ENCODE results near the gene STAT2. TPM values are rescaled to one million over a fixed set of nuclear protein-coding genes. Genes with fewer than 3 reads are reported as not detected.

The STAT2 gene
- total RNA-seq, 2 experiments from 2014 or later: 391 to 398 TPM

DNA sequence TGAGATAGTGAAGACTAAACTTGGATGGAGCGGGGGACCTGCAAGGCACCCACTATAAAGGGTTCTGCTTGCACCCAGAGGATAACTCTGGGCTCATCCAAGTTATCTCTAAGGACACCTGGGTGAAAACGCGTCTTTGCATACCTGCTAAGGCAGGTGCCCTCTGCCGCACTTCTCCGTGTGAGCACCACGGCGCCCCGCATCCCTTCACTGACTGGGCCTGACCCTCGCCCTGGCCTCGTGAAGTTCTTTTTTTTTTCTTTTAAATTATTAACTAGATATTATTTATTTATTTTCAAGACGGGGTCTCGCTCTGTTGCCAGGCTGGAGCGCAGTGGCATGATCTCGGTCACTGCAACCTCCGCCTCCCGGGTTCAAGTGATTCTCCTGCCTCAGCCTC is 22.7 kb upstream of the STAT2 start:
- ChIA-PET POLR2A (no interaction called here), CTCF (interaction anchor here (0.8 to 1.8 kb wide), 3 partner anchors 9 to 23 kb away, joined by 3 to 6 read pairs (median 5); partner anchors contain the start of gene STAT2)
- H3K27me3 Mint-ChIP-seq: no peaks in the 10 kb centered on the region
- no peak for DNase-seq
- H3K36me3 Mint-ChIP-seq (ENCODE audit: low read depth): no peaks in the 10 kb centered on the region
- no peak overlapping the region for H3K27ac Mint-ChIP-seq
- H3K4me3 Mint-ChIP-seq: no peak overlapping the region
- H3K9me3 Mint-ChIP-seq: no peaks in the 10 kb centered on the region
- no peaks in the 10 kb centered on the region for H3K4me1 Mint-ChIP-seq

DNA sequence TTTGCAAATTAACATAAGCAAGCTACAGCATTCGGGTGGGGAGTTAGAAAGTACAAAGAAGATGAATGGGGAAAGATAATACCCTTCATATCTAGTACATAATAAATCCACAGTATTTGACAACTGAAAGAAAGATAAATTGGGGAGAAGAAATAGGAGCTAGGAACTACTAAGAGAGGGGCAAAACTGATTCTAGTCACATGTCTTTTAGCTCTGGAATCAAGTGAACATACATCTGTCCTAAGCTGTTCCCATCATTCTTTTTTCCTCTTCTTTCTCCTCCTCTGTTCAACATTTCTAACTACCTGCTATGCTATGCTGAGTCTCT is 18.0 kb upstream of the STAT2 start:
- ChIA-PET POLR2A (no interaction called here), CTCF (interaction anchor here (1.0 to 1.9 kb wide), 2 partner anchors 8 to 12 kb away, joined by 3 to 5 read pairs; no protein-coding TSS in a partner anchor)
- Mint-ChIP-seq H3K4me3 (no peak overlapping the region), H3K4me1 (no peaks in the 10 kb centered on the region), H3K27ac (no peak overlapping the region), H3K27me3 (no peaks in the 10 kb centered on the region), H3K36me3 (ENCODE audit: low read depth) (no peaks in the 10 kb centered on the region), H3K9me3 (peaks cover 5% of the 10 kb centered on the region)
- DNase-seq: no peak

DNA sequence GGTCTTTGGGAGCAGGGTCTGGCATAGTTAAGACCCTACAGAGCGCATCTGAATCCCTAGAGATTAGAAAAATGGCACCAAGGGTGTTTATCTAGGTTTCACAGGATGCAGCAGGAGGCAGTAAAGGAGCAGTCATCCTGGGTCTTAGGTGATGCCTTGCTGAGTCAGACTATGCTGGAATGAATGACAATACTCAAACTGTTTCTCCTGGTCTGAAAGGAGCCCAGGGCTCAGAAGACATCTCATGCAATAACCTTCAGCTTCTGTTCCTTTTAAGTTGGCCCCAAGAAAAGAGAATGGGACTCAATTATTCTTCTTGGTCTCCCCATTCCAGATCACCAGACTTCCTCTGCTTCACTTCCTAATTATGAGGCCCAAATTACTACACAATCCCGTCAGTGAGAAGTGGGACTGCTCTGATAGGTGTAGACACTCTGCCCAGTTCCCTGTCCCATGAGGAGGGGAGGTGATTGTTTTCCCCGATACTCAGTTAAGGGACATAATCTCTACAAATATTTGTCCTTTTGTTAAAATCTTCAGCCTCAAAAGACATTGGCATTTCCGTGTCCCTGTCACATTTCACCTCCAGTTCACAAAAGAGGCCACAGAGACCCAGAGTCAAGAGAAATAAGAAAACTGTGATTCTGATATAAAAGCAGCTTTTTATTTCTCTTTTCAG is 17.5 kb upstream of the STAT2 start:
- Mint-ChIP-seq H3K9me3 (peaks cover 5% of the 10 kb centered on the region), H3K4me3 (no peak overlapping the region), H3K27ac (no peak overlapping the region), H3K4me1 (no peaks in the 10 kb centered on the region), H3K27me3 (no peaks in the 10 kb centered on the region), H3K36me3 (ENCODE audit: low read depth) (no peaks in the 10 kb centered on the region)
- CTCF ChIA-PET: interaction anchor here (1.0 to 1.9 kb wide), 3 partner anchors 9 to 71 kb away, joined by 3 to 5 read pairs (median 3); no protein-coding TSS in a partner anchor
- POLR2A ChIA-PET: no interaction called here
- no peak for DNase-seq

DNA sequence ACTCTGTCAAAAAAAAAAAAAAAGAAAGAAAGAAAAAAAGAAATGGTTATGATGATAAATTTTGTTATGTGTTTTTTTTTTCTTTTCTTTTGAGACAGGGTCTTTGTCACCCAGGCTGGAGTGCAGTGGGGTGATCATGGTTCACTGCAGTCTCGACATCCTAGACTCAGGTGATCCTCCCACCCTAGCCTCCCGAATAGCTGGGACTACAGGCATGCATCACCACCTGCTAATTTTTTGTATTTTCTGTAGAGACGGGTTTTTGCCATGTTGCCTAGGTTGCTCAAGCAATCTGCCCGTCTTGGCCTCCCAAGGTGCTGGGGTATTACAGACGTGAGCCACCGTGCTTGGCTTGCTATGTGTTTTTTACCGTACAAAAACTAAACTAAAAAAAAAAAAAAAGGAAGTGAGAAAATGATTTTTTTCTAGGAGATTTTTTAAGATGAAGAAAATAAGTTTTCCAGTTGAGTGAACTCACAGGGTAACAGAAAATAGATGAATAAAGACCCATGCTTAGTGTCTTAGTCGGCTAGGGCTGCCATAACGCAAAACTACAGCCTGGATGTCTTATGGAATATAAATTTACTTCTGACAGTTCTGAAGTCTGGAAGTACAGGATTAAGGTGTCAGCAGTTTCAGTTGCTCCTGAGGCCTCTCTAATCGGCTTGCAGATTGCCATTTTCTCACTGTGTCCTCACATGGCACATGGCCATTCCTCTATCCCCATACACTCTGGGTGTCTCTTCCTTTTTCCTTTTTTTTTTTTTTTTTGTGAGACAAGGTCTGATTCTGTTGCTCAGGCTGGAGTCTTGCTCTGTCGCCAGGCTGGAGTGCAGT is 15.9 kb upstream of the STAT2 start:
- peaks cover 5% of the 10 kb centered on the region for H3K9me3 Mint-ChIP-seq
- no peak overlapping the region for H3K4me3 Mint-ChIP-seq
- no peaks in the 10 kb centered on the region for H3K36me3 Mint-ChIP-seq (ENCODE audit: low read depth)
- CTCF ChIA-PET: interaction anchor here (0.8 to 1.0 kb wide), 3 partner anchors 10 to 73 kb away, joined by 3 read pairs; no protein-coding TSS in a partner anchor
- H3K27me3 Mint-ChIP-seq: peaks cover 7% of the 10 kb centered on the region
- H3K27ac Mint-ChIP-seq: no peak overlapping the region
- no peaks in the 10 kb centered on the region for H3K4me1 Mint-ChIP-seq
- POLR2A ChIA-PET: no interaction called here
- no peak for DNase-seq

DNA sequence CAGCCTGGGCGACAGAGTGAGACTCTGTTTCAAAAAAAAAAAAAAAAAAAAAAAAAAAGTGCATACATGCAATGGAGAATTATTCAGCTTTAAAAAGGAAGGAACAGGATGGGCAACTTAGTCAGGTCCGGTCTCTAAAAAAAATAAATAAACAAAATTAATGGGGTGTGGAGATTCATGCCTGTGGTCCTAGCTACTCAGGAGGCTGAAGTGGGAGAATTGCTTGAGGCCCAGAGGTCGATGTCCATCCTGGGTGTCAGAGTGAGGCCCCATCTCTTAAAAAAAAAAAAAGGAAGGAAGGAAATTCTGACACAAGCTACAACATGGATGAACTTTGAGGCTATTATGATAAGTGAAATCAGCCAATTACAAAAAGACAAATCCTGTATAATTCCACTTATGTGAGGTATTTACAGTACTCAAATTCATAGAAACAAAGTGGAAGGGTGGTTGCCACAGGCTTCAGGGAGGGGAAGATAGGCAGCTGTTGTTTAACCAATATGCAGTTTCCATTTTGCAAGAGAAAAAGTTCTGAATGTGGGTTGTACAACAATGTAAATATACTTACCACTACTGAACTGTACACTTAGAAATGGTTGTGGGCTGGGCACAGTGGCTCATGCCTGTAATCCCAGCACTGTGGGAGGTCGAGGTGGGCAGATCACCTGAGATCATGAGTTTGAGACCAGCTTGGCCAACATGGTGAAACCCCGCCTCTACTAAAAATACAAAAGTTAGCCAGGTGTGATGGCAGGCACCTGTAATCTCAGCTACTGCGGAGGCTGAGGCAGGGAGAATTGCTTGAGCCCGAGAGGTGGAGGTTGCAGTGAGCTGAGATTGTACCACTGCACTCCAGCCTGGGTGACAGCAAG is 15.1 kb upstream of the STAT2 start:
- no peak for DNase-seq
- Mint-ChIP-seq H3K4me1 (no peaks in the 10 kb centered on the region), H3K27me3 (peaks cover 9% of the 10 kb centered on the region), H3K4me3 (no peak overlapping the region), H3K27ac (no peak overlapping the region), H3K36me3 (ENCODE audit: low read depth) (no peaks in the 10 kb centered on the region), H3K9me3 (peaks cover 5% of the 10 kb centered on the region)
- CTCF ChIA-PET: interaction anchor here (0.8 to 1.3 kb wide), 4 partner anchors 9 to 78 kb away, joined by 3 to 4 read pairs (median 3); no protein-coding TSS in a partner anchor
- POLR2A ChIA-PET: interaction anchor here (0.6 kb wide), 1 partner anchor 342 kb away, joined by 4 read pairs; no protein-coding TSS in a partner anchor

DNA sequence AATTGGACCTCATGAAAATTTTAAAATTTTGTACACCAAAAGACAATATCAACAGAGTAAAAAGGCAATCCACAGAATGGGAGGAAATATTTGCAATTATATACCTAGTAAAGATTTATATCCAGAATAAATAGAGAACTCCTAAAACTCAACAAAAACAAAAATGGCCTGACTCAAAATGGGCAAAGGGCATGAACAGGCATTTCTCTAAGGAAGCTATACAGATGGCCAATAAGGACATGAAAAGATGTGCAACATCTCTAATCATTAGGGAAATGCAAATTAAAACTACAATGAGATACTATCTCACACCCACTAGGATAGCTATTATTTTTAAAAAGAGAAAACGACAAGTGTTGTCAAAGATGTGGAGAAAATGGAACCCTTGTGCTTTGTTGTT is 13.6 kb upstream of the STAT2 start:
- DNase-seq: no peak
- no peaks in the 10 kb centered on the region for H3K4me1 Mint-ChIP-seq
- H3K36me3 Mint-ChIP-seq (ENCODE audit: low read depth): no peaks in the 10 kb centered on the region
- no peak overlapping the region for H3K4me3 Mint-ChIP-seq
- H3K27me3 Mint-ChIP-seq: peaks cover 12% of the 10 kb centered on the region
- no peak overlapping the region for H3K27ac Mint-ChIP-seq
- POLR2A ChIA-PET: no interaction called here
- H3K9me3 Mint-ChIP-seq: peaks cover 5% of the 10 kb centered on the region
- CTCF ChIA-PET: interaction anchor here (0.5 to 1.3 kb wide), 4 partner anchors 12 to 159 kb away, joined by 3 read pairs; no protein-coding TSS in a partner anchor

- CTCF ChIA-PET: interaction anchor here (0.7 to 1.7 kb wide), 3 partner anchors 10 to 82 kb away, joined by 3 to 5 read pairs (median 5); partner anchors contain the start of gene TIMELESS
- Mint-ChIP-seq H3K9me3 (no peaks in the 10 kb centered on the region), H3K27ac (no peak overlapping the region), H3K4me1 (no peaks in the 10 kb centered on the region), H3K36me3 (ENCODE audit: low read depth) (no peaks in the 10 kb centered on the region), H3K27me3 (peaks cover 12% of the 10 kb centered on the region), H3K4me3 (no peak overlapping the region)
- DNase-seq: no peak
- POLR2A ChIA-PET: no interaction called here
Measured at GRCh38 chr12:56366948-56367347, 7.0 kb upstream of the STAT2 start.

- H3K27me3 Mint-ChIP-seq: no peaks in the 10 kb centered on the region
- peaks cover 19% of the 10 kb centered on the region for H3K36me3 Mint-ChIP-seq (ENCODE audit: low read depth)
- H3K4me3 Mint-ChIP-seq: peak within 1 kb of the TSS; percentile 91
- peaks cover 27% of the 10 kb centered on the region for H3K4me1 Mint-ChIP-seq
- H3K9me3 Mint-ChIP-seq: no peaks in the 10 kb centered on the region
- DNase-seq: no peak
- POLR2A ChIA-PET: no interaction called here
- peak within 1 kb of the TSS; percentile 99 for H3K27ac Mint-ChIP-seq
- CTCF ChIA-PET: interaction anchor here (1.0 to 1.6 kb wide), 3 partner anchors 101 to 347 kb away, joined by 3 to 4 read pairs (median 4); no protein-coding TSS in a partner anchor
Measured at GRCh38 chr12:56362130-56363059, 2.5 kb upstream of the STAT2 start, which contains the start of gene APOF. APOF (minus strand) TSS chr12:56362857; CDS start chr12:56362745, 112 bp downstream.

DNA sequence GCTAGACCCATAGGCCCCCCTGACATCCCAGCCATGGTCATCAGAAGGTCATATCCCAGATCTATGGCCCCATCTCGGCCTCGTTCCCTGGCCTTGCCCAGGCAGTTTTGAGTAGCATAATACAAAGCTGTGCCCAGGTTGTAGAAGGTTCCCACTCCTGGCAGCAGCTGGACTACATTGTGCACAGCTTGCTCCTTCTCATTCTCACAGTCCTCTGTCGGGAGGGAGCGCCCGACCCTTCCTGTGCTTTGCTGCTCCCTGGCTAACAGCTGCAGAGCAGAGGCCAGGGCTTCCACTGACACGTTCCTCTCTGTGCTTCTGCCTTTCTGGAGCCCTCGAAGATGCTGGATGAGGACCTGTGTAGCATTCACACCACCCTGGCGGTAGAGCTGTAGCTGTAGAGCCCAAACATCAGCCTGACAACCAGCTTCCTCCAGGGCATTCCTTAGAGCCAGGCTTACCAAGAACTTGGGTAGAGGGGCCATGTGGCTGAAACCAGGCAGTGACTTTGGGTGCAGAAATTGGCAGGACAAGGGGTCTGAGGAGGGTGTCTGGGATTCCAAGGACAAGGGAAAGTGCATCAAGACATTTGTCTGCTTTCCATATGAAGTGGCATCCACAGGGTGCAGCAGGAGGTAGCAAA is 1.7 kb upstream of the STAT2 start:
- H3K36me3 Mint-ChIP-seq (ENCODE audit: low read depth): peaks cover 19% of the 10 kb centered on the region
- POLR2A ChIA-PET: interaction anchor here (0.6 kb wide), 1 partner anchor 45 kb away, joined by 3 read pairs; no protein-coding TSS in a partner anchor
- no peak for DNase-seq
- CTCF ChIA-PET: interaction anchor here (1.0 to 3.9 kb wide), 7 partner anchors 12 to 348 kb away, joined by 3 to 21 read pairs (median 4); partner anchors contain the start of genes SMARCC2 and TIMELESS
- H3K4me1 Mint-ChIP-seq: peaks cover 27% of the 10 kb centered on the region
- H3K27me3 Mint-ChIP-seq: no peaks in the 10 kb centered on the region
- H3K27ac Mint-ChIP-seq: peak overlapping the region; percentile 99
- H3K4me3 Mint-ChIP-seq: peak overlapping the region; percentile 91
- no peaks in the 10 kb centered on the region for H3K9me3 Mint-ChIP-seq

- CTCF ChIA-PET: interaction anchor here (0.5 to 3.9 kb wide), 12 partner anchors 9 to 170 kb away, joined by 3 to 26 read pairs (median 4); partner anchors contain the start of genes IL23A, RNF41 and SMARCC2
- peak overlapping the region; percentile 91 for H3K4me3 Mint-ChIP-seq
- H3K4me1 Mint-ChIP-seq: peaks cover 32% of the 10 kb centered on the region
- peaks cover 39% of the 10 kb centered on the region for H3K36me3 Mint-ChIP-seq (ENCODE audit: low read depth)
- DNase-seq: no peak
- no peaks in the 10 kb centered on the region for H3K9me3 Mint-ChIP-seq
- H3K27me3 Mint-ChIP-seq: no peaks in the 10 kb centered on the region
- POLR2A ChIA-PET: interaction anchor here (0.6 to 2.3 kb wide), 7 partner anchors 16 to 241 kb away, joined by 3 to 10 read pairs (median 3); partner anchors contain the start of genes CNPY2, IL23A and ZC3H10
- H3K27ac Mint-ChIP-seq: peak overlapping the region; percentile 99
Measured at GRCh38 chr12:56358836-56359532, 923 bp downstream of the STAT2 start.
